Measurements from ENCODE around the gene CST9L. TPM values are rescaled to one million over a fixed set of nuclear protein-coding genes. Genes with fewer than 3 reads are reported as not detected.

CST9L gene
- polyA plus RNA-seq, 1 donor (not counting 4 experiments of a cell fraction or from before 2014, with no cell fraction given) = not detected

- no peak for FAIRE-seq
- H3K4me1 ChIP-seq (ENCODE audit: control insufficient read depth, extremely low read depth, insufficient read depth, low read length) = no peaks in the 10 kb centered on the region
These were observed 1.9 kb downstream of the CST9L start for GRCh38 chr20:23566199-23566932.

GRCh38 chr20:23565503-23566045 is 2.7 kb downstream of the CST9L start:
- dilution Hi-C loops (cut with MboI; ENCODE audit: extremely low pct_ligation_motif_present, low sequenced_read_pairs) = no loop called here
- Histone ChIP-seq H3K4me3 (ENCODE audit: control insufficient read depth in 2 of 3, extremely low read depth in 1 of 3, insufficient read depth in 2 of 3, low read depth in 1 of 3, low read length in 3 of 3) (no peak overlapping the region), H3K4me1 (ENCODE audit: control insufficient read depth, extremely low read depth, insufficient read depth, low read length) (no peaks in the 10 kb centered on the region)

More at GRCh38 chr20:23566199-23566932, 1.9 kb downstream of the CST9L start:
- H3K4me3 ChIP-seq (ENCODE audit: control insufficient read depth in 2 of 3, extremely low read depth in 1 of 3, insufficient read depth in 2 of 3, low read depth in 1 of 3, low read length in 3 of 3) = no peak overlapping the region
- DNase-seq (ENCODE audit: low read depth, low spot score) = no peak
- H4K20me1 ChIP-seq (ENCODE audit: control insufficient read depth, extremely low read depth, insufficient read depth, low read length) = no peaks in the 10 kb centered on the region
- no peak overlapping the region for H2AFZ ChIP-seq (ENCODE audit: control insufficient read depth, low read length)
- no peak overlapping the region for H3K9ac ChIP-seq (ENCODE audit: control insufficient read depth, extremely low read depth, insufficient read depth, low read length)
- H3K27me3 ChIP-seq (ENCODE audit: control insufficient read depth, extremely low read depth, insufficient read depth, low read length) = no peaks in the 10 kb centered on the region
- H3K9me1 ChIP-seq (ENCODE audit: control insufficient read depth, extremely low read depth, insufficient read depth, low read length) = no peaks in the 10 kb centered on the region
- no peaks in the 10 kb centered on the region for H3K36me3 ChIP-seq (ENCODE audit: control insufficient read depth in 2 of 2, extremely low read depth in 1 of 2, insufficient read depth in 2 of 2, low read length in 2 of 2)
- peaks cover 3% of the 10 kb centered on the region for H3K9me3 ChIP-seq (ENCODE audit: control insufficient read depth, low read depth, low read length)
- H3K4me2 ChIP-seq (ENCODE audit: control insufficient read depth, extremely low read depth, insufficient read depth, low read depth, low read length) = no peak overlapping the region
- no peak overlapping the region for H3K27ac ChIP-seq (ENCODE audit: control insufficient read depth, insufficient read depth, low read length)
- TF ChIP-seq EZH2 (IDR thresholded peaks at IDR 0.05; ENCODE audit: low read length) (no peak), CTCF (optimal IDR thresholded peaks at IDR 0.05 in 1 of 3, IDR thresholded peaks at IDR 0.05 in 1 of 3, conservative IDR thresholded peaks at IDR 0.05 in 1 of 3; ENCODE audit: extremely low read depth in 1 of 3, insufficient read depth in 2 of 3, low read length in 3 of 3) (no peak)
- dilution Hi-C loops (cut with MboI; ENCODE audit: extremely low pct_ligation_motif_present, low sequenced_read_pairs) = no loop called here
- H3K79me2 ChIP-seq (ENCODE audit: control insufficient read depth, insufficient read depth, low read length) = no peaks in the 10 kb centered on the region

More at GRCh38 chr20:23565503-23566045, 2.7 kb downstream of the CST9L start:
- H3K9me1 ChIP-seq (ENCODE audit: control insufficient read depth, extremely low read depth, insufficient read depth, low read length) = no peaks in the 10 kb centered on the region
- H3K27ac ChIP-seq (ENCODE audit: control insufficient read depth, insufficient read depth, low read length) = no peak overlapping the region
- no peak overlapping the region for H3K4me2 ChIP-seq (ENCODE audit: control insufficient read depth, extremely low read depth, insufficient read depth, low read depth, low read length)
- no peaks in the 10 kb centered on the region for H3K79me2 ChIP-seq (ENCODE audit: control insufficient read depth, insufficient read depth, low read length)
- no peaks in the 10 kb centered on the region for H4K20me1 ChIP-seq (ENCODE audit: control insufficient read depth, extremely low read depth, insufficient read depth, low read length)
- no peaks in the 10 kb centered on the region for H3K27me3 ChIP-seq (ENCODE audit: control insufficient read depth, extremely low read depth, insufficient read depth, low read length)
- no peak overlapping the region for H2AFZ ChIP-seq (ENCODE audit: control insufficient read depth, low read length)
- DNase-seq (ENCODE audit: low read depth, low spot score) (no peak), FAIRE-seq (no peak)
- H3K9me3 ChIP-seq (ENCODE audit: control insufficient read depth, low read depth, low read length) = peaks cover 3% of the 10 kb centered on the region
- no peak overlapping the region for H3K9ac ChIP-seq (ENCODE audit: control insufficient read depth, extremely low read depth, insufficient read depth, low read length)
- no peaks in the 10 kb centered on the region for H3K36me3 ChIP-seq (ENCODE audit: control insufficient read depth in 2 of 2, extremely low read depth in 1 of 2, insufficient read depth in 2 of 2, low read length in 2 of 2)
- TF ChIP-seq EZH2 (IDR thresholded peaks at IDR 0.05; ENCODE audit: low read length) (no peak), CTCF (optimal IDR thresholded peaks at IDR 0.05 in 1 of 3, IDR thresholded peaks at IDR 0.05 in 1 of 3, conservative IDR thresholded peaks at IDR 0.05 in 1 of 3; ENCODE audit: extremely low read depth in 1 of 3, insufficient read depth in 2 of 3, low read length in 3 of 3) (no peak)

Data from keratinocyte (primary cell).